Measurements from ENCODE around the gene ACACB.

Gene ACACB

GRCh38 chr12:109261087-109261486 is 144.7 kb downstream of the ACACB start:
- no peak for DNase-seq

GRCh38 chr12:109261939-109262338 is 145.6 kb downstream of the ACACB start:
- DNase-seq: no peak

GRCh38 chr12:109263439-109263838 is 147.1 kb downstream of the ACACB start:
- no peak for DNase-seq

GRCh38 chr12:109264095-109264942 is 147.9 kb downstream of the ACACB start:
- no peak for DNase-seq

GRCh38 chr12:109264943-109265650 is 148.7 kb downstream of the ACACB start:
- no peak for DNase-seq

- DNase-seq: no peak
Observed at GRCh38 chr12:109266106-109266879, 149.9 kb downstream of the ACACB start.

GRCh38 chr12:109267361-109267760 is 151.0 kb downstream of the ACACB start:
- DNase-seq: no peak

- DNase-seq: no peak
Observed at GRCh38 chr12:109268896-109269295, 152.5 kb downstream of the ACACB start.

GRCh38 chr12:109269428-109269827 is 153.0 kb downstream of the ACACB start:
- DNase-seq: no peak

GRCh38 chr12:109270494-109270893 is 154.1 kb downstream of the ACACB start:
- no peak for DNase-seq

- no peak for DNase-seq
Observed at GRCh38 chr12:109271418-109271817, 155.0 kb downstream of the ACACB start.

GRCh38 chr12:109273354-109273753 is 157.0 kb downstream of the ACACB start:
- DNase-seq: no peak

- no peak for DNase-seq
Observed at GRCh38 chr12:109274381-109274780, 158.0 kb downstream of the ACACB start.

- DNase-seq: no peak
Observed at GRCh38 chr12:109275173-109275572, 158.8 kb downstream of the ACACB start.

GRCh38 chr12:109276160-109276559 is 159.8 kb downstream of the ACACB start:
- no peak for DNase-seq

- DNase-seq: no peak
Observed at GRCh38 chr12:109277255-109277898, 161.0 kb downstream of the ACACB start.

- DNase-seq: no peak
Observed at GRCh38 chr12:109277899-109278762, 161.7 kb downstream of the ACACB start.

GRCh38 chr12:109278912-109279311 is 162.5 kb downstream of the ACACB start:
- DNase-seq: no peak

- DNase-seq: no peak
Observed at GRCh38 chr12:109279525-109279924, 163.1 kb downstream of the ACACB start.

GRCh38 chr12:109281452-109281851 is 165.1 kb downstream of the ACACB start:
- no peak for DNase-seq

GRCh38 chr12:109284392-109284791 is 168.0 kb downstream of the ACACB start:
- DNase-seq: no peak

- DNase-seq: no peak
Observed at GRCh38 chr12:109286252-109286651, 169.9 kb downstream of the ACACB start.

Measured in KG1 (cell line).